Dermis blood vessel endothelial cell (primary cell): ENCODE measurements around the gene CLK1. TPM values are rescaled to one million over a fixed set of nuclear protein-coding genes. Genes with fewer than 3 reads are reported as not detected.

Source experiments
- DNase-seq: peaks from one replicate; pipeline ENCODE4 v3.0.0; 2010
- total RNA-seq: library from RNA; depleted of rRNA; stranded (reverse); fragments of >200 nt; gene quantifications from 2 replicates; pipeline ENCODE4 v1.2.3, GENCODE V29; 2014

Gene CLK1
- total RNA-seq, 1 donor from 2014 or later: 84.7 TPM

GRCh38 chr2:200810998-200811332 is 53.5 kb downstream of the CLK1 start:
- no peak for DNase-seq

DNA sequence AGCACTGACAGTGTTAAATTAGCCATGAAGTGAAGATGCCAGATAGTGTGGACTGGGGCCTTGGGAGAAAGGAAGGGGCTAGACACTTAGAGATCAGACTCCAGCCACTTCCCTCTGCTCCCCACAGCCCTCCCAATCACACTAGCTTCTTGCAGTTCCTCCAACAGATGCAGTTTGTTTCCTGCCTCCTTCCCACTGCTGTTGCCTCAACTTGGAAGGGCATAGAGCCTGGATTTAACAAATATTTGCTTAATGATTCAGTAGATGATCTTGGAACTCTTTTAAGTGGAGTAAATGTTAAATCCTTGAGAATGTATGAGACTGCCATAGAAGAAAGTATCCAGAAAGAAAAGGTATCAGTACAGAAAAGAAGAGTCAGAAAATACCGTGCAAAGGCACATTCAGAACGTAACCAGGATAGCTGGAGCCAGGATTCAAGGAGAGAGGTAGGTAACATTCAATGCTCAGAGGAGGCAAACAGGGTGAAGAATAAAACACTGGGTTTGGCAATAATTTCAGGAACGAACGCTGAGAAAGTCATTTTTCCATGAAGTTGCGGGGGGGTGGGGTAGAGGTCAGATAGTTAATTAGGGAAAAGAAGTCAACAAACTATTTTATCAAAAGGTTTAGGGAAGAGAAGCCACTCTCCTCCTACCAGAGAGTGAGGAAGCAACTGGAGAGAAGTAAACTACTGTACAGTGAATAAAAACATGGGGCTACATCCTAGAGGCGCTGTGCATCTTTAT is 54.0 kb downstream of the CLK1 start:
- DNase-seq: peak; percentile 71

DNA sequence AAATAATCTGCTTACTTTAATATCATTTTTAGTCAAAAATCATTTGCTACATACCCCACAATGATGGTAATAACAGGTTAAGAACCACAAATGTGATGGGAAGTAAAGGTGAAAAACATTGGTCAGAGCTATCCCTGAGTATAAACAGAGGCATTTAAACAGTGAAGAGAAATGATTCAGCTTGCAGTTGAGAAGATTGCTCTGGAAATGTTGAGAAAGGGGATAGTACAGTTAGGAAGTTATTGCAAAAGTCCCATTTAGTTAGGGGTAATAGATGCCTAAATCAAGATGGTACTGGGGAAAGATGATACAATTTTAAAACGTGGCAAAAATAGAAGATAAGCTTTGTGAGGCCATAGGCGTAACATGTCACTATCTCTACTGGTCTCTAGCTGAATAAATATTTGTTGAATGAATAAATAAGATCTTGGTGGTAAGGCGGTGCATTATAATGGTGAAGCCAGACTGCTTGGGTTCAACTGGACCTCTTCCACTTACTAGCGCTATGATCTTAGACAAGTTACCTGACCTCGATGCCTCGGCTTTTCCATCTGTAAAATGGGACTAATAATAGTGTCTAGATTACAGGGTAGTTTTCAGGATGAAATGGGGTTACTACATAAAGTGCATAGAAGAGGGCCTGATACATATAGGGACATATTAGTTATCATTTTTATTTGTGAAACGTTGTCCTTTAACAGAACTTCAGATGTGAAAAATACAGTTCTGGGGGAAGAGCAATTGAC is 54.8 kb downstream of the CLK1 start:
- no peak for DNase-seq

Other genes with a start within 250 kb of the CLK1 start
- 510 and 784 TPM in 2 replicates for gene BZW1, start 52.7 kb downstream of the CLK1 start, total RNA-seq
- 18.9 and 20.6 TPM in 2 replicates for gene PPIL3, start 24.4 kb upstream of the CLK1 start, total RNA-seq
- gene NIF3L1, start 24.7 kb upstream of the CLK1 start, total RNA-seq: 10.9 and 17.5 TPM in 2 replicates
- gene ORC2, start 99.0 kb upstream of the CLK1 start, total RNA-seq: 19.7 and 25.5 TPM in 2 replicates
- gene HYCC2, start 207.0 kb upstream of the CLK1 start, total RNA-seq: 13.6 and 14.2 TPM in 2 replicates
- gene NDUFB3, start 207.3 kb upstream of the CLK1 start, total RNA-seq: 82.0 and 92.2 TPM in 2 replicates